Lower leg skin (tissue), 3 donors: Measurements from ENCODE around the gene WFDC2.

Source experiments
- CTCF ChIP-seq, 3 donors: fragments of 450-650 bp; IDR thresholded peaks; one replicate each; pipeline ENCODE4 v1.5.1; 2016; ENCODE audit warnings: antibody characterized with exemption in 3 of 3, mild to moderate bottlenecking in 3 of 3, moderate library complexity in 2 of 3
- POLR2A ChIP-seq, 2 donors: fragments of 450-650 bp; IDR thresholded peaks; one replicate each; pipeline ENCODE4 v1.6.1; 2016 to 2017; ENCODE audit warnings: antibody characterized with exemption in 2 of 2, mild to moderate bottlenecking in 1 of 2, moderate library complexity in 1 of 2

- TF ChIP-seq CTCF (IDR thresholded peaks at IDR 0.05) = no peak
- no peak for TF ChIP-seq POLR2A (IDR thresholded peaks at IDR 0.05)
These were observed at the start of gene WFDC2 for GRCh38 chr20:45469336-45470261.
